ENCODE results near the gene FBXL16. TPM values are rescaled to one million over a fixed set of nuclear protein-coding genes. Genes with fewer than 3 reads are reported as not detected.

The FBXL16 gene
- total and polyA plus RNA-seq, 9 of the 15 experiments (the other 6 are each of a cell fraction or from before 2014, with no cell fraction given): 0.21 to 8.2 (median 1.7) TPM

- TF ChIP-seq CC2D1A (IDR thresholded peaks at IDR 0.05): 0 out of 2 replicates have a peak, but pooled peaks have one; percentile 23
- TF ChIP-seq MAZ (CRISPR knock-in tag; conservative IDR thresholded peaks at IDR 0.05 in 1 of 2, IDR thresholded peaks at IDR 0.05 in 1 of 2): peak in 1 of 2 experiments; percentile 73; a peak in 2 of 4 replicates
- TF ChIP-seq, protein P1, sequence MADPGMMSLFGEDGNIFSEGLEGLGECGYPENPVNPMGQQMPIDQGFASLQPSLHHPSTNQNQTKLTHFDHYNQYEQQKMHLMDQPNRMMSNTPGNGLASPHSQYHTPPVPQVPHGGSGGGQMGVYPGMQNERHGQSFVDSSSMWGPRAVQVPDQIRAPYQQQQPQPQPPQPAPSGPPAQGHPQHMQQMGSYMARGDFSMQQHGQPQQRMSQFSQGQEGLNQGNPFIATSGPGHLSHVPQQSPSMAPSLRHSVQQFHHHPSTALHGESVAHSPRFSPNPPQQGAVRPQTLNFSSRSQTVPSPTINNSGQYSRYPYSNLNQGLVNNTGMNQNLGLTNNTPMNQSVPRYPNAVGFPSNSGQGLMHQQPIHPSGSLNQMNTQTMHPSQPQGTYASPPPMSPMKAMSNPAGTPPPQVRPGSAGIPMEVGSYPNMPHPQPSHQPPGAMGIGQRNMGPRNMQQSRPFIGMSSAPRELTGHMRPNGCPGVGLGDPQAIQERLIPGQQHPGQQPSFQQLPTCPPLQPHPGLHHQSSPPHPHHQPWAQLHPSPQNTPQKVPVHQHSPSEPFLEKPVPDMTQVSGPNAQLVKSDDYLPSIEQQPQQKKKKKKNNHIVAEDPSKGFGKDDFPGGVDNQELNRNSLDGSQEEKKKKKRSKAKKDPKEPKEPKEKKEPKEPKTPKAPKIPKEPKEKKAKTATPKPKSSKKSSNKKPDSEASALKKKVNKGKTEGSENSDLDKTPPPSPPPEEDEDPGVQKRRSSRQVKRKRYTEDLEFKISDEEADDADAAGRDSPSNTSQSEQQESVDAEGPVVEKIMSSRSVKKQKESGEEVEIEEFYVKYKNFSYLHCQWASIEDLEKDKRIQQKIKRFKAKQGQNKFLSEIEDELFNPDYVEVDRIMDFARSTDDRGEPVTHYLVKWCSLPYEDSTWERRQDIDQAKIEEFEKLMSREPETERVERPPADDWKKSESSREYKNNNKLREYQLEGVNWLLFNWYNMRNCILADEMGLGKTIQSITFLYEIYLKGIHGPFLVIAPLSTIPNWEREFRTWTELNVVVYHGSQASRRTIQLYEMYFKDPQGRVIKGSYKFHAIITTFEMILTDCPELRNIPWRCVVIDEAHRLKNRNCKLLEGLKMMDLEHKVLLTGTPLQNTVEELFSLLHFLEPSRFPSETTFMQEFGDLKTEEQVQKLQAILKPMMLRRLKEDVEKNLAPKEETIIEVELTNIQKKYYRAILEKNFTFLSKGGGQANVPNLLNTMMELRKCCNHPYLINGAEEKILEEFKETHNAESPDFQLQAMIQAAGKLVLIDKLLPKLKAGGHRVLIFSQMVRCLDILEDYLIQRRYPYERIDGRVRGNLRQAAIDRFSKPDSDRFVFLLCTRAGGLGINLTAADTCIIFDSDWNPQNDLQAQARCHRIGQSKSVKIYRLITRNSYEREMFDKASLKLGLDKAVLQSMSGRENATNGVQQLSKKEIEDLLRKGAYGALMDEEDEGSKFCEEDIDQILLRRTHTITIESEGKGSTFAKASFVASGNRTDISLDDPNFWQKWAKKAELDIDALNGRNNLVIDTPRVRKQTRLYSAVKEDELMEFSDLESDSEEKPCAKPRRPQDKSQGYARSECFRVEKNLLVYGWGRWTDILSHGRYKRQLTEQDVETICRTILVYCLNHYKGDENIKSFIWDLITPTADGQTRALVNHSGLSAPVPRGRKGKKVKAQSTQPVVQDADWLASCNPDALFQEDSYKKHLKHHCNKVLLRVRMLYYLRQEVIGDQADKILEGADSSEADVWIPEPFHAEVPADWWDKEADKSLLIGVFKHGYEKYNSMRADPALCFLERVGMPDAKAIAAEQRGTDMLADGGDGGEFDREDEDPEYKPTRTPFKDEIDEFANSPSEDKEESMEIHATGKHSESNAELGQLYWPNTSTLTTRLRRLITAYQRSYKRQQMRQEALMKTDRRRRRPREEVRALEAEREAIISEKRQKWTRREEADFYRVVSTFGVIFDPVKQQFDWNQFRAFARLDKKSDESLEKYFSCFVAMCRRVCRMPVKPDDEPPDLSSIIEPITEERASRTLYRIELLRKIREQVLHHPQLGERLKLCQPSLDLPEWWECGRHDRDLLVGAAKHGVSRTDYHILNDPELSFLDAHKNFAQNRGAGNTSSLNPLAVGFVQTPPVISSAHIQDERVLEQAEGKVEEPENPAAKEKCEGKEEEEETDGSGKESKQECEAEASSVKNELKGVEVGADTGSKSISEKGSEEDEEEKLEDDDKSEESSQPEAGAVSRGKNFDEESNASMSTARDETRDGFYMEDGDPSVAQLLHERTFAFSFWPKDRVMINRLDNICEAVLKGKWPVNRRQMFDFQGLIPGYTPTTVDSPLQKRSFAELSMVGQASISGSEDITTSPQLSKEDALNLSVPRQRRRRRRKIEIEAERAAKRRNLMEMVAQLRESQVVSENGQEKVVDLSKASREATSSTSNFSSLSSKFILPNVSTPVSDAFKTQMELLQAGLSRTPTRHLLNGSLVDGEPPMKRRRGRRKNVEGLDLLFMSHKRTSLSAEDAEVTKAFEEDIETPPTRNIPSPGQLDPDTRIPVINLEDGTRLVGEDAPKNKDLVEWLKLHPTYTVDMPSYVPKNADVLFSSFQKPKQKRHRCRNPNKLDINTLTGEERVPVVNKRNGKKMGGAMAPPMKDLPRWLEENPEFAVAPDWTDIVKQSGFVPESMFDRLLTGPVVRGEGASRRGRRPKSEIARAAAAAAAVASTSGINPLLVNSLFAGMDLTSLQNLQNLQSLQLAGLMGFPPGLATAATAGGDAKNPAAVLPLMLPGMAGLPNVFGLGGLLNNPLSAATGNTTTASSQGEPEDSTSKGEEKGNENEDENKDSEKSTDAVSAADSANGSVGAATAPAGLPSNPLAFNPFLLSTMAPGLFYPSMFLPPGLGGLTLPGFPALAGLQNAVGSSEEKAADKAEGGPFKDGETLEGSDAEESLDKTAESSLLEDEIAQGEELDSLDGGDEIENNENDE (IDR thresholded peaks at IDR 0.05; ENCODE audit: low read depth, low read length): no peak
- TF ChIP-seq SP2 (IDR thresholded peaks at IDR 0.05; ENCODE audit: extremely low read depth, low read depth, low read length, poor library complexity, severe bottlenecking): no peak
- TF ChIP-seq SMC3 (conservative IDR thresholded peaks at IDR 0.05; ENCODE audit: insufficient read depth, low read depth, low read length): peak; percentile 95
- no peak for TF ChIP-seq ZEB2 (IDR thresholded peaks at IDR 0.05)
- TF ChIP-seq, protein P2, sequence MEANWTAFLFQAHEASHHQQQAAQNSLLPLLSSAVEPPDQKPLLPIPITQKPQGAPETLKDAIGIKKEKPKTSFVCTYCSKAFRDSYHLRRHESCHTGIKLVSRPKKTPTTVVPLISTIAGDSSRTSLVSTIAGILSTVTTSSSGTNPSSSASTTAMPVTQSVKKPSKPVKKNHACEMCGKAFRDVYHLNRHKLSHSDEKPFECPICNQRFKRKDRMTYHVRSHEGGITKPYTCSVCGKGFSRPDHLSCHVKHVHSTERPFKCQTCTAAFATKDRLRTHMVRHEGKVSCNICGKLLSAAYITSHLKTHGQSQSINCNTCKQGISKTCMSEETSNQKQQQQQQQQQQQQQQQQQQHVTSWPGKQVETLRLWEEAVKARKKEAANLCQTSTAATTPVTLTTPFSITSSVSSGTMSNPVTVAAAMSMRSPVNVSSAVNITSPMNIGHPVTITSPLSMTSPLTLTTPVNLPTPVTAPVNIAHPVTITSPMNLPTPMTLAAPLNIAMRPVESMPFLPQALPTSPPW (CRISPR knock-in tag; IDR thresholded peaks at IDR 0.05): peak; percentile 37; the same call in 1 of the 2 replicates
- TF ChIP-seq ZBTB33 (CRISPR knock-in tag; IDR thresholded peaks at IDR 0.05): peak; percentile 64
- TF ChIP-seq, protein P3, sequence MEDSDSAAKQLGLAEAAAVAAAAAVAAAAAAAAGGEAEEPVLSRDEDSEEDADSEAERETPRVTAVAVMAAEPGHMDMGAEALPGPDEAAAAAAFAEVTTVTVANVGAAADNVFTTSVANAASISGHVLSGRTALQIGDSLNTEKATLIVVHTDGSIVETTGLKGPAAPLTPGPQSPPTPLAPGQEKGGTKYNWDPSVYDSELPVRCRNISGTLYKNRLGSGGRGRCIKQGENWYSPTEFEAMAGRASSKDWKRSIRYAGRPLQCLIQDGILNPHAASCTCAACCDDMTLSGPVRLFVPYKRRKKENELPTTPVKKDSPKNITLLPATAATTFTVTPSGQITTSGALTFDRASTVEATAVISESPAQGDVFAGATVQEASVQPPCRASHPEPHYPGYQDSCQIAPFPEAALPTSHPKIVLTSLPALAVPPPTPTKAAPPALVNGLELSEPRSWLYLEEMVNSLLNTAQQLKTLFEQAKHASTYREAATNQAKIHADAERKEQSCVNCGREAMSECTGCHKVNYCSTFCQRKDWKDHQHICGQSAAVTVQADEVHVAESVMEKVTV (CRISPR knock-in tag; IDR thresholded peaks at IDR 0.05): peak; percentile 79
Observed at GRCh38 chr16:711548-712320, 6.1 kb upstream of the FBXL16 start (continued).

Measured in K562 (cell line).